ENCODE data around the gene RIPK4. TPM values are rescaled to one million over a fixed set of nuclear protein-coding genes. Genes with fewer than 3 reads are reported as not detected.

RIPK4 gene
- total RNA-seq, 4 donors from 2014 or later: 0.91 to 1.7 (median 1.1) TPM

GRCh38 chr21:41741253-41742072 lies 25.4 kb downstream of the RIPK4 start:
- no peak for DNase-seq (ENCODE audit: extremely low spot score)

GRCh38 chr21:41740604-41741252 lies 26.1 kb downstream of the RIPK4 start:
- no peaks in the 10 kb centered on the region for H3K4me1 ChIP-seq
- no peak overlapping the region for H3K27ac ChIP-seq (replicated peaks in 1 of 4)
- peaks cover 0 to 10% (median 6%) of the 10 kb centered on the region in 4 donors for H3K9me3 ChIP-seq
- no peaks in the 10 kb centered on the region for H3K36me3 ChIP-seq
- no peak overlapping the region for H3K4me3 ChIP-seq
- intact Hi-C loops (cut with DNase I): no loop called here
- no peak for TF ChIP-seq POLR2AphosphoS5 (IDR thresholded peaks at IDR 0.05)
- 91% methylated on average over 17 of the region's 41 CpGs for WGBS
- H3K27me3 ChIP-seq: peaks cover 0 to 44% (median 0%) of the 10 kb centered on the region in 4 donors
- DNase-seq (ENCODE audit: extremely low spot score): no peak

More at GRCh38 chr21:41741253-41742072, 25.4 kb downstream of the RIPK4 start:
- peaks cover 0 to 10% (median 6%) of the 10 kb centered on the region in 4 donors for H3K9me3 ChIP-seq
- 94% methylated on average over 44 of the region's 55 CpGs for WGBS
- intact Hi-C loops (cut with DNase I): no loop called here
- no peak overlapping the region for H3K27ac ChIP-seq (replicated peaks in 1 of 4)
- H3K36me3 ChIP-seq: no peaks in the 10 kb centered on the region
- TF ChIP-seq EP300 (IDR thresholded peaks at IDR 0.05) (no peak), POLR2A (IDR thresholded peaks at IDR 0.05; ENCODE audit: low read depth) (no peak), POLR2AphosphoS5 (IDR thresholded peaks at IDR 0.05) (no peak), CTCF (IDR thresholded peaks at IDR 0.05) (no peak)
- peaks cover 0 to 50% (median 0%) of the 10 kb centered on the region in 4 donors for H3K27me3 ChIP-seq
- no peak overlapping the region for H3K4me3 ChIP-seq
- H3K4me1 ChIP-seq: no peaks in the 10 kb centered on the region

- DNase-seq (ENCODE audit: extremely low spot score): no peak
- 83% methylated on average over 9 of the region's 9 CpGs for WGBS
- intact Hi-C loops (cut with DNase I): no loop called here
- Histone ChIP-seq H3K27me3 (peaks cover 0 to 44% (median 0%) of the 10 kb centered on the region in 4 donors), H3K4me1 (no peaks in the 10 kb centered on the region), H3K4me3 (no peak overlapping the region), H3K9me3 (peaks cover 0 to 10% (median 6%) of the 10 kb centered on the region in 4 donors), H3K27ac (replicated peaks in 1 of 4) (no peak overlapping the region), H3K36me3 (no peaks in the 10 kb centered on the region)
- TF ChIP-seq POLR2A (IDR thresholded peaks at IDR 0.05; ENCODE audit: low read depth): no peak
- TF ChIP-seq EP300 (IDR thresholded peaks at IDR 0.05): no peak
- TF ChIP-seq POLR2AphosphoS5 (IDR thresholded peaks at IDR 0.05): no peak
- TF ChIP-seq CTCF (IDR thresholded peaks at IDR 0.05): no peak
Observed at GRCh38 chr21:41739936-41740335, 26.9 kb downstream of the RIPK4 start.

GRCh38 chr21:41739011-41739410 lies 27.8 kb downstream of the RIPK4 start:
- Histone ChIP-seq H3K27me3 (peaks cover 0 to 44% (median 0%) of the 10 kb centered on the region in 4 donors), H3K27ac (replicated peaks in 1 of 4) (no peak overlapping the region), H3K36me3 (no peaks in the 10 kb centered on the region), H3K4me3 (no peak overlapping the region), H3K9me3 (peaks cover 0 to 10% (median 6%) of the 10 kb centered on the region in 4 donors), H3K4me1 (no peaks in the 10 kb centered on the region)
- WGBS: 91% methylated on average over 12 of the region's 12 CpGs
- TF ChIP-seq EP300 (IDR thresholded peaks at IDR 0.05) (no peak), POLR2AphosphoS5 (IDR thresholded peaks at IDR 0.05) (no peak), CTCF (IDR thresholded peaks at IDR 0.05) (no peak), POLR2A (IDR thresholded peaks at IDR 0.05; ENCODE audit: low read depth) (no peak)
- DNase-seq (ENCODE audit: extremely low spot score): no peak
- intact Hi-C loops (cut with DNase I): no loop called here

GRCh38 chr21:41737651-41738324 lies 29.1 kb downstream of the RIPK4 start:
- H3K27ac ChIP-seq (replicated peaks in 1 of 4): no peak overlapping the region
- peaks cover 0 to 43% (median 0%) of the 10 kb centered on the region in 4 donors for H3K27me3 ChIP-seq
- DNase-seq (ENCODE audit: extremely low spot score): no peak
- peaks cover 0 to 15% (median 6%) of the 10 kb centered on the region in 4 donors for H3K9me3 ChIP-seq
- 83% methylated on average over 9 of the region's 9 CpGs for WGBS
- H3K36me3 ChIP-seq: no peaks in the 10 kb centered on the region
- no peaks in the 10 kb centered on the region for H3K4me1 ChIP-seq
- no peak overlapping the region for H3K4me3 ChIP-seq
- intact Hi-C loops (cut with DNase I): no loop called here
- TF ChIP-seq CTCF (IDR thresholded peaks at IDR 0.05): no peak
- TF ChIP-seq POLR2AphosphoS5 (IDR thresholded peaks at IDR 0.05): no peak
- TF ChIP-seq EP300 (IDR thresholded peaks at IDR 0.05): no peak
- TF ChIP-seq POLR2A (IDR thresholded peaks at IDR 0.05; ENCODE audit: low read depth): no peak

Data from esophagus muscularis mucosa (tissue), 4 donors.